ENCODE measurements around the gene SHOC2.

DNA sequence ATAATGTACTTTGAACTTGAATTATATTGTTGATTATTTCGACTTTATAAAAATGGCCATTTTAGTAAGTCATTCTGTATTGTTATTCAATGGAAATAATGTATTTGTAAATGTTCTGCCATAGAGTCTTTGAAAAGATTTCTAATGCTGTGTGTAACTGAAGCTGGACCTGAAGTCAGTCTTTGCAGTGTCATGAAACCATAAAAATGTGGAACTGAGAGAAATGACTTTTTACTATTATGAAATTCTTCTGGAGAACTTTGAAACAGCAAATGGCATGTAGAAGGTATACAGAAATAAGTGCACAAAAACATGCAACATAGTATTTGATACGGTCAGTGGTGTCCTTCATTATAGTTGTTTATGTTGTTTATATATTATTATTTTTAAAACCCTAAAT lies 97.7 kb downstream of the SHOC2 start:
- TF ChIP-seq POLR2A (IDR thresholded peaks at IDR 0.05; ENCODE audit: low read depth, low read length) (no peak), POLR2AphosphoS5 (IDR thresholded peaks at IDR 0.05; ENCODE audit: low read depth, low read length) (no peak), TAF1 (IDR thresholded peaks at IDR 0.05; ENCODE audit: borderline replicate concordance, low read depth, low read length) (no peak)

Data from GM12892 (cell line).